ENCODE data around the gene KIF18B. TPM values are rescaled to one million over a fixed set of nuclear protein-coding genes. Genes with fewer than 3 reads are reported as not detected.

Gene KIF18B
- total RNA-seq, 1 donor from 2014 or later = 87.3 TPM

DNA sequence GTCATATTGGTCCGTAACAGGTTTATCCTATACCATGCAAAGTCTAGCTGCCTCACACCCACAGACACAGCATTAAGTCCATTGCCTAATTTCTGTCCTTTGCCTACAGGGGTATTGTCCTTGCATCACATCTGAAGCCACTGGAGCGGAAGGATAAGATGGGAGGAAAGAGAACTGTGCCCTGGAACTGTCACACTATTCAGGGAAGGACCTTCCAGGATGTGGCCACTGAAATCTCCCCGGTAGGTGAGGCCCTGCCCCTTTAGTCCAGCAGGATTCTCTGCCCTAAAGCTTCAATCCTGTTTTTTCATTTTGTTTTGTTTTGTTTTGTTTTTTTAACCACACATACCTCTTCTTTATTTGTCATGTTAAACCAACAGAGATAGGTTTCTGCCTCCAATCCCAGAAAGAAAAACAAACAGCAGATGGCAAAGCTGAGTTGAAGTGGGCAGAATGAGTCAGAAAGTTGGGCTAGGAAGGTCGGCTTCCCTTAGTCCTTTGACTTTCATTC, 46.1 kb downstream of the KIF18B start:
- H3K36me3 Mint-ChIP-seq (ENCODE audit: low read depth) = no peaks in the 10 kb centered on the region
- TF ChIP-seq, protein P1, sequence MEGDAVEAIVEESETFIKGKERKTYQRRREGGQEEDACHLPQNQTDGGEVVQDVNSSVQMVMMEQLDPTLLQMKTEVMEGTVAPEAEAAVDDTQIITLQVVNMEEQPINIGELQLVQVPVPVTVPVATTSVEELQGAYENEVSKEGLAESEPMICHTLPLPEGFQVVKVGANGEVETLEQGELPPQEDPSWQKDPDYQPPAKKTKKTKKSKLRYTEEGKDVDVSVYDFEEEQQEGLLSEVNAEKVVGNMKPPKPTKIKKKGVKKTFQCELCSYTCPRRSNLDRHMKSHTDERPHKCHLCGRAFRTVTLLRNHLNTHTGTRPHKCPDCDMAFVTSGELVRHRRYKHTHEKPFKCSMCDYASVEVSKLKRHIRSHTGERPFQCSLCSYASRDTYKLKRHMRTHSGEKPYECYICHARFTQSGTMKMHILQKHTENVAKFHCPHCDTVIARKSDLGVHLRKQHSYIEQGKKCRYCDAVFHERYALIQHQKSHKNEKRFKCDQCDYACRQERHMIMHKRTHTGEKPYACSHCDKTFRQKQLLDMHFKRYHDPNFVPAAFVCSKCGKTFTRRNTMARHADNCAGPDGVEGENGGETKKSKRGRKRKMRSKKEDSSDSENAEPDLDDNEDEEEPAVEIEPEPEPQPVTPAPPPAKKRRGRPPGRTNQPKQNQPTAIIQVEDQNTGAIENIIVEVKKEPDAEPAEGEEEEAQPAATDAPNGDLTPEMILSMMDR (conservative IDR thresholded peaks at IDR 0.05) = no peak
- H3K27ac Mint-ChIP-seq (ENCODE audit: unreplicated experiment) = no peak overlapping the region
- peaks cover 33% of the 10 kb centered on the region for H3K4me1 Mint-ChIP-seq
- peak overlapping the region; percentile 93 for H3K4me3 Mint-ChIP-seq
- no peaks in the 10 kb centered on the region for H3K9me3 Mint-ChIP-seq
- no peak for DNase-seq (ENCODE audit: low read depth, low spot score)
- no peaks in the 10 kb centered on the region for H3K27me3 Mint-ChIP-seq (ENCODE audit: low read depth)

DNA sequence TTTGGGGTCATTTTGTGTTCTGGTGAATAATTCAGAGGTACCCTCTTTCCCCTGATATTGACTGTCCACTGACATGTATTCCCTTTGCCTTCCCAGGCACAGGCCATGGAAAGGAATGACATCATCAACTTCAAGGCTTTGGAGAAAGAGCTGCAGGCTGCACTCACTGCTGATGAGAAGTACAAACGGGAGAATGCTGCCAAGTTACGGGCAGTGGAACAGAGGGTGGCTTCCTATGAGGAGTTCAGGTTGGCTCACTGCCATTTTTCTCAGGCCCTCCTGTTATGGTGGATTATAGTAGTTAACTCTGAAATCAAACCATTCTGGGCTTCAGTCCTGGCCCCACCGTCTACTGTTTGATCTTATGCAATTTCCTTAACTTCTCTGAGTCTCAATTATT, 46.7 kb downstream of the KIF18B start:
- peak overlapping the region; percentile 93 for H3K4me3 Mint-ChIP-seq
- peaks cover 28% of the 10 kb centered on the region for H3K4me1 Mint-ChIP-seq
- no peak overlapping the region for H3K27ac Mint-ChIP-seq (ENCODE audit: unreplicated experiment)

DNA sequence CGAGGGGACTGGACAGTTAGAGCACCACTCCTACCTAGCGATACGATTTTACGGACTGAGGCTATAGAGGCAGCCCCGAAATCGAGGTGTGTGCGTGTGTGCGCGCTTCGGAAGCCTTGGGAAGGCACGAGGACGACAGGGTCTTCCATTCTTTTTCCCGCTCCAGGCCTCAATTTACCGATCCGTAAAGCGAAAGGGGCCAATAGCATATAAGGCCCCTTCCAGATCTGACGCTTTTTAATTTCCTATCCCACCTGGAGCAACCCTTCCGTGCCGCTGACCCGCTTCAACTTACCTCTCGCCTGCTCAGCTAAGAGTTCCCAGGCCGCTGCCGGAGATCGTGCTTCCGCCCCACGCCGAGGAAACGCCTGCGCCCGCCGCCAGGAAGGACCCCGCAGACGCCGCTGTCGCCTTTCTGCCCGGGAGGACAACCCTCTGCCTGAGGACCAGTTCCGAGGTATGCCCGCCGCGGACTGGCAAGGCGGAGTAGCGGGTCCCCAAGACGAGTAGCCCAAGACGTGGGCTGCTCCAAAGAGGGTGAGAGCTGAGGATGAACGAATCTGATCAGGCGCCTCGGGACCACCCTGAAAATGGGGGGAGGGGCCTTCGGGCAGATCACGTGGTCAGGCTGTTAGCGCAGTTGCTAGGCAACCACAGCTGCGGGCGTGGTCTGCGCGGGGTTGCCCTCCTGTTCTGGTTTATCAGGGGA, 48.3 kb downstream of the KIF18B start, which contains the start of gene EFTUD2:
TSS of gene EFTUD2 (minus strand) at position 372 of the 709 bp plus-strand sequence. CDS start 4,924 bp downstream, outside the sequence.
- H3K27ac Mint-ChIP-seq (ENCODE audit: unreplicated experiment) = peak within 1 kb of the TSS; percentile 100
- H3K27me3 Mint-ChIP-seq (ENCODE audit: low read depth) = no peaks in the 10 kb centered on the region
- TF ChIP-seq, protein P1 (conservative IDR thresholded peaks at IDR 0.05) = no peak
- peaks cover 24% of the 10 kb centered on the region for H3K4me1 Mint-ChIP-seq
- peaks cover 2% of the 10 kb centered on the region for H3K36me3 Mint-ChIP-seq (ENCODE audit: low read depth)
- peak within 1 kb of the TSS; percentile 93 for H3K4me3 Mint-ChIP-seq
- H3K9me3 Mint-ChIP-seq = no peaks in the 10 kb centered on the region
- peak; percentile 93 for DNase-seq (ENCODE audit: low read depth, low spot score)

More for the DNA sequence above, 46.7 kb downstream of the KIF18B start:
- Mint-ChIP-seq H3K9me3 (no peaks in the 10 kb centered on the region), H3K27me3 (ENCODE audit: low read depth) (no peaks in the 10 kb centered on the region), H3K36me3 (ENCODE audit: low read depth) (no peaks in the 10 kb centered on the region)
- TF ChIP-seq, protein P1 (conservative IDR thresholded peaks at IDR 0.05) = no peak
- no peak for DNase-seq (ENCODE audit: low read depth, low spot score)

DNA sequence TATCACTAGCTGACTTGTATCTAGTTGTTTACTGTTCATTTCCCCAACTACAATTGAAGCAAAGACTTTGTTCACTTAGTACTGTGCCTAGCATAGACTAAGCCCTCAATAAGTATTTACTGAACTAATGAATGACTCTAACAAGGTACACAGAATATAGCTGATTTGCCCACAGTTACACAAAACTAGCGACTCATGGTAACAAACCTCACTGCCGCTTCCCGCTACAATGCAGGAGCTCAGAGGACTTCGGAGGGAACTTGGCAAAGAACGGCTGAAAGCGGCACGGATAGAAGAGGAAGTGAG, 48.9 kb downstream of the KIF18B start:
- Mint-ChIP-seq H3K4me1 (peaks cover 24% of the 10 kb centered on the region), H3K9me3 (no peaks in the 10 kb centered on the region), H3K27me3 (ENCODE audit: low read depth) (no peaks in the 10 kb centered on the region), H3K27ac (ENCODE audit: unreplicated experiment) (peak overlapping the region; percentile 100), H3K36me3 (ENCODE audit: low read depth) (peaks cover 2% of the 10 kb centered on the region), H3K4me3 (peak overlapping the region; percentile 93)
- TF ChIP-seq, protein P1 (conservative IDR thresholded peaks at IDR 0.05) = no peak
- DNase-seq (ENCODE audit: low read depth, low spot score) = no peak

DNA sequence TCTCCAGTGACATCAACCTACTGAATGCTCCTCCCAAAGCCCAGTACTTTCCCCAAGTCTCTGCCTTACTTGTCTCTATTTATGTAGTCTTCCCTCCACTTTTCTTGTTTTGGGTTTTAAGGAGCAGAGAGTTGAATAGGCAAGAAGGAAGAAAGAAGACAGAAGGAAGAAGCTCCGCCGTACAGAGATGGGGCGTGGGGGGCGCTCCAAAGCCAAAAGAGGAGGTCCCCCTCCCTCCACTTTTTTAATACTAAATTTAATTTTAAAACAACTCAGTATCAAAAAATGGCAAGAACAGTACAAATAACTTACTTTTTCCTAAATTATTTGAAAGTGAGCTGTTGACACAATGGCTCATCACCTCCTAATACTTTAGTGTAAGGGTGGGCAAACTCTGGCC, 52.9 kb downstream of the KIF18B start:
- DNase-seq (ENCODE audit: low read depth, low spot score) = no peak
- no peak overlapping the region for H3K27ac Mint-ChIP-seq (ENCODE audit: unreplicated experiment)
- no peaks in the 10 kb centered on the region for H3K9me3 Mint-ChIP-seq
- no peaks in the 10 kb centered on the region for H3K27me3 Mint-ChIP-seq (ENCODE audit: low read depth)
- H3K36me3 Mint-ChIP-seq (ENCODE audit: low read depth) = peaks cover 5% of the 10 kb centered on the region
- TF ChIP-seq, protein P1 (conservative IDR thresholded peaks at IDR 0.05) = no peak
- H3K4me3 Mint-ChIP-seq = peak overlapping the region; percentile 28
- H3K4me1 Mint-ChIP-seq = peaks cover 15% of the 10 kb centered on the region
